ENCODE measurements around the gene LACTB.

DNA sequence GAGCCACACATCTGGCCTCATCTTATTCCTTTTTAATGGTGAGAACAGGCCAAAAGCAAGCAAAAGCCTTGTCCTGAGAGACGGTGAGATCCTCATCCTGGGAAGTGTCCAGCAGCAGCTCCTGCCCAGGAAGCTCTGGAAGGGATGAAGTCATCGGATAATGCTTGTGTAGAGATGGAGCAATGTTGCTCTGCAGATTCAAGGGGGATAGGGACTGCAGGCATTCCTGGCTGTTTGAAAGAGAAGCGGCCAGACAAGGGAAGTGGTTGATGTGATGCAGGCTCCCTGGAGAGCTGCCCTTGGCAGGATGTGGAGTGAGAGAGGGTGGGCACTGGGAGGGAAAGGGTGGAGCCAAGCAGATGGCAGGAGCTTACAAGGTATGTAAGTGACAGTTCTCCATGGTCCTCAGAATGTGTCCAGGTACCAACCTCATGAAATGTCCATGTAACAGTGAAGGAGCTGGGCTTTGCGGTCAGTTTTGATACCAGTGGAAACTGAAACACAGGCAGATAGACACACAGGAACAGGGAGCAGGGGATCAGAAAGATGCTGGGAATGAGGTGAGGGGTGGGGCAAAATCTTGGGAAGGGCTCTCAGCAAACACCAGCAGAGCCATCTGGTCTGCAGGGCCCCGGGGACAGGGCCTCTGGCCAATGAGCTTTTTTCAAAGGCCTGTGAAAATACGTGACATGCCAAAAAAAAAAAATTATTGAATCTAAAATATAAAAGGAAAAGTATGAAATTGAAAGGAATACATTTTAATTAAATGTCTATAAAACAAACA is 32.2 kb upstream of the LACTB start:
- TF ChIP-seq, protein P1, sequence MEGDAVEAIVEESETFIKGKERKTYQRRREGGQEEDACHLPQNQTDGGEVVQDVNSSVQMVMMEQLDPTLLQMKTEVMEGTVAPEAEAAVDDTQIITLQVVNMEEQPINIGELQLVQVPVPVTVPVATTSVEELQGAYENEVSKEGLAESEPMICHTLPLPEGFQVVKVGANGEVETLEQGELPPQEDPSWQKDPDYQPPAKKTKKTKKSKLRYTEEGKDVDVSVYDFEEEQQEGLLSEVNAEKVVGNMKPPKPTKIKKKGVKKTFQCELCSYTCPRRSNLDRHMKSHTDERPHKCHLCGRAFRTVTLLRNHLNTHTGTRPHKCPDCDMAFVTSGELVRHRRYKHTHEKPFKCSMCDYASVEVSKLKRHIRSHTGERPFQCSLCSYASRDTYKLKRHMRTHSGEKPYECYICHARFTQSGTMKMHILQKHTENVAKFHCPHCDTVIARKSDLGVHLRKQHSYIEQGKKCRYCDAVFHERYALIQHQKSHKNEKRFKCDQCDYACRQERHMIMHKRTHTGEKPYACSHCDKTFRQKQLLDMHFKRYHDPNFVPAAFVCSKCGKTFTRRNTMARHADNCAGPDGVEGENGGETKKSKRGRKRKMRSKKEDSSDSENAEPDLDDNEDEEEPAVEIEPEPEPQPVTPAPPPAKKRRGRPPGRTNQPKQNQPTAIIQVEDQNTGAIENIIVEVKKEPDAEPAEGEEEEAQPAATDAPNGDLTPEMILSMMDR (IDR thresholded peaks at IDR 0.05): no peak
- TF ChIP-seq EP300 (IDR thresholded peaks at IDR 0.05) (no peak), POLR2A (IDR thresholded peaks at IDR 0.05) (no peak)

Data from tibial nerve (tissue), 4 donors.